GM21381 (cell line): ENCODE results near the gene PRR12.

Experiments
- ATAC-seq: cut with Tn5 transposase; IDR thresholded peaks from one replicate; pipeline ENCODE4 v1.9.1; 2021; ENCODE audit warnings: mild to moderate bottlenecking, moderate library complexity; ENCODE audit not compliant: unreplicated experiment

The PRR12 gene

DNA sequence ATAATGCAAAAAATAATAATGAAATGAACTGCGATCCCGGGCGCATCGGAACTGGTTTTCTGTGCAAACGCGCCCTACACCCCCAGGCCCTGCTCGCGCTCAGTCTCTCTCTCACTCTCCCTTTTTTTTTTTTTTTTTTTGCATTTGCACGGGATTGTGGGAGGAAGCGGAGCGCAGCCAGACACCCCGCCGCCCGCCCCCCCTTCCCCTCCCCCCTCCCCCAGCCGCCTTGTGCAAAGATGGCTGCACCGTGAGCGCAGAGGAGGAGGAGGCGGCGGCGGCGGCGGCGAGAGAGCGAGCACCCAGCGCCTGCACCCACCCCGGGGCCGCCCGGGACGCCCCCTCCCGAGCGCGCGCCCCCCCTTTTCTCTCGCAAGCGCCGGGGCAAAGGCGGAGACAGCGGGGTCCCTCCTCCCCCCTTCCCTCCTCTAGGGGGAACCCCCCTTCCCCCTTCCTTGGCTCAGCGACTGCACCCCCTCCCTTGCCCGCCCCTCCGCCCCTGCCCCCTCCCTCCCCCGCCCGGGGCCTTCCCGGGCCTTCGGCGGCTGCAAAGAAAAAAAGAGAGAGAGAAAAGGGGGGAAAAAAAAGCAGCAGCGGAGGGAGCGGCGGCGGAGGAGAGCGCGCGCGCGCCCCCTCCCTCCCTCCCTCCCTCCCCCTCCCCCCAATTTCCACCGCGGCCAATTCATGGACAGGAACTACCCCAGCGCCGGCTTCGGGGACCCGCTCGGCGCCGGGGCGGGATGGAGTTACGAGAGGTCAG lies at the start of gene PRR12:
Gene PRR12, plus strand, starts transcription at position 212 of the 760 bp plus-strand sequence. Its CDS starts 473 bp downstream, at position 685.
- no peak for ATAC-seq

DNA sequence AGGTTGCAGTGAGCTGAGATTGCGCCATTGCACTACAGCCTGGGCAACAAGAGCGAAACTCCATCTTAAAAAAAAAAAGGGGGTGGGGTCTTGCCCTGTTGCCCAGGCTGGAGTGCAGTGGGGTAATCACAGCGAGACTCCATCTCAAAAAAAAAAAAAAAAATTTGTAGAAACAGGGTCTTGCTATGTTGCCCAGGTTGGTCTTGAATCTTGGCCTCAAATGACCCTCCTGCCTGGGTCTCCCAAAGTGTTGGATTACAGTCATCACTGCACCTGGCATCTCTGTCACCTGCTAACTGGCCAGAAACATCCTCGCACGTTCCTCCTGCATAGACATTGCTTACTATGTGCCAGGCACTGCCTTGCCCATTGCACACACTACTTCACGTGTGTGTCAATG lies 49.1 kb upstream of the PRR12 start:
- ATAC-seq = no peak

DNA sequence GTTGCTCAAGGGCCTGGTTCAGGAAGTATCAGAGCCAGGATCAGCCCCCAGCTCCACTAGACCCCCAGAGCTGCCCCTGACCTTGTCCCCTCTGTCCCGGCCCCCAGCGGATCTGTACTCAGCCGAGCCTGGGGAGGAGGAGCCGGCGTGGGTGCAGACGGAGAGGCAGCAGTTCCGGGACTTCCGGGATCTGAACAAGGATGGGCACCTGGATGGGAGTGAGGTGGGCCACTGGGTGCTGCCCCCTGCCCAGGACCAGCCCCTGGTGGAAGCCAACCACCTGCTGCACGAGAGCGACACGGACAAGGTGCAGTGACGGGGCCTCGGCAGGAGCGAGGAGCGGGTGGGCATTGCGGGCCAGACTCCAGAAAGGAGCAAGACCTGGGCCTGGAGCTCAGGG lies 48.5 kb upstream of the PRR12 start:
- ATAC-seq = no peak

- no peak for ATAC-seq
These were observed 48.0 kb upstream of the PRR12 start for GRCh38 chr19:49543032-49543431.

DNA sequence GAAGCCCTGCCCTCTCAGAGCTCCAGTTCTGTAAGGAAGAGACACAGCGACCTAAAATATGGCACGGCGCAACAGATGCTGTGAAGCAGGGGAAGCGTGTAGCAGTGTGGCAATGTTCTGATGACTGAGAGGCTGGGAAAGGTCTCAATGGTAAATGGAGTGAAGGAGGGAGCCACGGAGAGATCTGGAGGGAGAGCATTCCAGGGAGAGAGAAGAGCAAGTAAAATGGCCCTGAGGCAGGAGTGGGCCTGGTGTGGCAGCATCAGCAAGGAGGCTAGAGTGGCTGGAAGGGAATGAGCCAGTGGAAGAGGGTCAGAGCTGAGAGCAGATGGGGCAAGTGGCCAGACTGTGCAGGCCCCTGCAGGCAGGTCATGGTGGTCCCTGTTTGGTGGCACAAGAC lies 46.8 kb upstream of the PRR12 start:
- no peak for ATAC-seq

GRCh38 chr19:49546825-49547565 lies 44.0 kb upstream of the PRR12 start:
- no peak for ATAC-seq

DNA sequence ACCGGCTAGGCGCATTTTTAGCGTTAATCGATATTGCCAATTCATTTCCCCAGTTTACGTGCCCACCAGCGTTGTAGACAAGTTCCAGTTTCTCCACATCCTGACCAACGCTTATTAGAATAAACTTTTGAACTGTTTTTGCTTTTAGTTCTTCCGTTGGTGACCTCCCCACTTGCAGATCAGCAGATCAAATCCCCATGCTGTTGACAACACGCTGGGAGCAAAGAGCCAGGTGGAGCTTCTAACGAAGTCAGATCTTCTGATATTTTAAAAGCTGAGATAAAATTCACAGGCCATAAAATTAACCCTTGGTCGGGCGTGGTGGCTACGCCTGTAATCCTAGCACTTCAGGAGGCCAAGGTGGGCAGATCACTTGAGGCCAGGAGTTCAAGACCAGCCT lies 41.9 kb upstream of the PRR12 start:
- no peak for ATAC-seq

DNA sequence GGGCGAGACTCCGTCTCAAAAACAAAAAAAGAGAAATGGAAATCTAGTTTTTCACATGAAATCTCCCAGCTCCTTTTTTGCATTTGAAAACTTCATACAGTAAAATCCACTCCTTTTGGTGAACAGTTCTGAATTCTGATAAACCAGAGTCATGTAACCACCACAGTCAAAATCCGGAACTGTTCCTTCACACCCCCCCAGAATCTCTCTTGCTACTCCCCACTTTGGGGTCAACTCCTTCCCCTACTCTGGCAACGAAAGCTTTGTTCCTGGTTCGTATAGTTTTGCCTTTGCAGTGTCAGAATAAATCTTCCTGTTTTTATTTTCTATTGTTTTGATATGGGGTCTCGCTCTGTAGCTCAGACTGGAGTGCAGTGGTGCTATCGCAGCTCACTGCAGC lies 39.5 kb upstream of the PRR12 start:
- no peak for ATAC-seq

DNA sequence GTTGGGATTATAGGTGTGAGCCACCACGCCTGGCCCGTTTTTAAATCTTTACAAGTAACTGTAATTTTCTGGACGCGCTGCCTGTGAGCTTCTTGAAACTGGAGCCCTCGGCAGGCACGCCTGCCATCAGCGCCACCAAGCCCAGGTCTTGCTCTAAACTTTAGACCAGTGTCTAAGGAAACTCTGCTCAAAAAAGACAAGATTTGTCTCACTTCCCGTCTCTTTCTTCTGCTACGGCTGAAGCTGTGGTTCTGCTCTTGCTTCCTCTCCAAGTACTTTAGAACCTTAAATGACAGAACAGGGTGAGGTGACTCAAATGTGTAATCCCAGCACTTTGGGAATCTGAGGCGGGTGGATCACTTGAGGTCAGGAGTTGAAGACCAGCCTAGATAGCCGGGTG lies 38.2 kb upstream of the PRR12 start:
- ATAC-seq = no peak

- ATAC-seq = no peak
These were observed 37.3 kb upstream of the PRR12 start for GRCh38 chr19:49553451-49554271.

DNA sequence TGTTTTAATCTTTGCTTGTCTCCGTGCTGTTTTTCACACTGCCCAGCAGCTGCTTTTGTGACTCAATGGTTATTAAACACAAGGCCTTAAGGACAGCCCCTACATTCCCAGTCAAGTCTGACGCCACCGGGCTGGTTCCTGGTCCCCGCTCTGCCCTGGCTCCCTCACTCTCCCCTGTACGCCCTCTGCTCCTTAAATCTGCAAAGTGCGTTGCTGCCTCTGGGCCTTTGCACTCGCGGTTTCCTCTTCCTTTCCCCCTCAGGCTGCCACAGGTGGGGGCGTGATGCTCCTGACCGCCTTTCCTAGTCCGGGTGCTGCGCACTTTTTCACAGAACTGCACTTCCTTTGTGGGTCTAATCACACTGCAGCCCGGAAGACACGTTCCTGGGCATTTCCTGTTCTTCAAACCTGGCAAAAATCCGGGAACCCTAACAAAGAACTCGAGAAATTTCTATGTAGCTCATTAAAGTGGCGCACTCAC lies 36.2 kb upstream of the PRR12 start:
- ATAC-seq = no peak

DNA sequence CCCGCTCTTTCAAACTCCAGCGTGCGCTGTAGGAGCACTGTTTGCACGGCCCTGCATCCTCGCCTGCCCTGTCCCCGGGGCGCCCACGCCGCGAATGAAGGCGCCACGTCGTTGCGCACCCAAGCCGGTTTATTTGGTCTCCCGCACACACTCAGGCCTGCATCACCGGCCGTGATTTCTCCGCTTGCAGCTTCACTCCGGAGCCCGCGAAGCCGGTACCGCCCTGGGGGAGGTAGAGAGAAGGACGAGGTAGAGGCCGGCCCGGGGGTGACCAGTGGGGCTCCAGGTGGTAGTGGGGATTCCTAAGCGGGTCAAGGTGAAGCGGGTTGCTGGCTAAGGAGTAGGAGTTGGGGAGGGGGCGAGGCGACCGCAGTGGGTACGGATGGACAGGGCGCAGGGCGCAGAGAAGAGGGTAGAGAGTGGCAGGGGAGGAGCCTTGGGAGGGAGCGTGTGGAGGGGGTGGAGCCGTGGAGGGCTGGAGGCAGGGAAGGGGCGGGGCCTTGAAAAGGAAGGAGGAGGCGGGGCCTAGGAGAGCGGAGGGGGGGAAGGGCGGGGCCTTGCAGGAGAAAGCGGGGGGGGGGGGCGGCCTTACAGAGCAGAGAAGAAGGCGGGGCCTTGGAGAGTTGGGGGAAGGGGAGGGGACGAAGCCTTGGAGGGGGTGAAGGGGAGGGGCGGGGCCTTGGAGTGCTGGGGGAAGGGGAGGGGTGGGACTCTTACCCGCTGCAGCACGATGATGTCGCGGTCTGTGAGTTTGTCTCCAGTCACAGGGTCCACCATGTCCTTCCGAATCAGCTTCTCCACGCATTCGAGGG lies 35.2 kb upstream of the PRR12 start:
- ATAC-seq = no peak

- no peak for ATAC-seq
These were observed 34.3 kb upstream of the PRR12 start for GRCh38 chr19:49556412-49557398.

- no peak for ATAC-seq
These were observed 33.2 kb upstream of the PRR12 start for GRCh38 chr19:49557641-49558325.

GRCh38 chr19:49558591-49558990 lies 32.4 kb upstream of the PRR12 start:
- ATAC-seq = no peak

- no peak for ATAC-seq
These were observed 31.5 kb upstream of the PRR12 start for GRCh38 chr19:49559443-49559842.

DNA sequence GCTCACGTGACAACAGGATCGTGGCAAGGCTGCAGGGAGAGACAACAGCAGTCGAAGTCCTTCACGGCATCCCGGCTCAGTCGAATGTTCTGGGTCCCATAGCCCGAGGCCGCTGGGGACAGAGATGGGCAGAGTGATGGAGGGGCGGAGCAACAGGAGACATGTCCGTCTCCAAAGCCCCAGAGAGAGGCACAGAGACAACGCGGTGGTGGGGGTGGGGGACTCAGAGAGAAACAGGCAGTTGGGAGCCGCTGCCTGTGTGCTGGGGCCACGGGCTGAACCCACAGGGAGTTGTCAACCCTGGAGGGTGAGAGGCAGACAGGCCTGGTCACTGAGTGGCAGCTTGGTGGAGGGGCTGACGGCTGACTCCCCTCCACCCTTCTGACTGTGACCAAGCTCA lies 31.1 kb upstream of the PRR12 start:
- no peak for ATAC-seq

DNA sequence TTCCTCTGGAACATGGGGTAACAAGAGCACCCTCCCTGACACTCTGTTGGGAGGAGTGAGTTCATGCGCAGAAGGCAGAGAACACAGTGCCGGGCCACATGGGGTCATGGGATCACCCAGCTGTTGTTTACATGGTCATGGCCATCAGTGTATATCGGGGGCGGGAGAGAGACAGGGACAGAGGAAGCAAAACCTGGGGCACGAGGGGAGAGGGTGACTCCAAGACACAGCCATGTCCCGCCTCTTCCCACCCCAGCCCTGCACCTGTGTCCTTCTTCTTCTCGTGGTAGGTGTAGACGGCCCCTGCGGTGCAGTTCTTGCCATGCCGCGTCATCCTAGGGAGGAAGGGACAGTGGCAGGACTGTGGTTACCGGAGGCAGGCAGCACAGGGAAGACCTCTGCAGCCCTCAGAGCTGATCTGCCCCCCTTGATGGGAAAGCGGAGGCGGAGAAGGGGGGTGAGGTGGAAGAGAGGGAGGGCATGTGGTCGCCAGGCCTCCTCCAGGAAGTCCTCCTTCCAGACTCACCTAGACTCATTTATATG lies 30.6 kb upstream of the PRR12 start:
- no peak for ATAC-seq
